Effector CD4-positive, alpha-beta T cell (primary cell): Measurements from ENCODE around the gene RIMS4.
"Not testable (repeated sequence)": the region's sequence is repeated elsewhere in the genome, so short reads cannot be mapped to it uniquely, and the experiment has no call there.

ENCODE experiments used
- DNase-seq: peaks from one replicate; pipeline ENCODE4 v3.0.0-alpha.2; 2020

Gene RIMS4

GRCh38 chr20:44790638-44791393, 19.5 kb downstream of the RIMS4 start:
- no peak for DNase-seq

GRCh38 chr20:44788706-44789456, 21.5 kb downstream of the RIMS4 start:
- no peak for DNase-seq

- DNase-seq, result no peak
Measured at GRCh38 chr20:44787299-44787698, 23.0 kb downstream of the RIMS4 start.

- no peak for DNase-seq
Measured at GRCh38 chr20:44785768-44786167, 24.6 kb downstream of the RIMS4 start.

- DNase-seq, result no peak
Measured at GRCh38 chr20:44784688-44785087, 25.7 kb downstream of the RIMS4 start.

- DNase-seq, result no peak
Measured at GRCh38 chr20:44781791-44782190, 28.6 kb downstream of the RIMS4 start.

GRCh38 chr20:44781118-44781517, 29.2 kb downstream of the RIMS4 start:
- no peak for DNase-seq

- no peak for DNase-seq
Measured at GRCh38 chr20:44780226-44780625, 30.1 kb downstream of the RIMS4 start.

GRCh38 chr20:44776980-44777379, 33.4 kb downstream of the RIMS4 start:
- DNase-seq, result no peak

- DNase-seq, result no peak
Measured at GRCh38 chr20:44773070-44773829, 37.1 kb downstream of the RIMS4 start.

- no peak for DNase-seq
Measured at GRCh38 chr20:44772636-44773035, 37.7 kb downstream of the RIMS4 start.

- DNase-seq, result no peak
Measured at GRCh38 chr20:44771172-44771535, 39.2 kb downstream of the RIMS4 start.

GRCh38 chr20:44770484-44771171, 39.7 kb downstream of the RIMS4 start:
- no peak for DNase-seq

GRCh38 chr20:44769481-44769863, 40.9 kb downstream of the RIMS4 start:
- DNase-seq, result no peak

- no peak for DNase-seq
Measured at GRCh38 chr20:44768854-44769480, 41.4 kb downstream of the RIMS4 start.

- DNase-seq, result no peak
Measured at GRCh38 chr20:44768256-44768655, 42.1 kb downstream of the RIMS4 start.

GRCh38 chr20:44765701-44766347, 44.5 kb downstream of the RIMS4 start:
- DNase-seq, result no peak

- DNase-seq, result no peak
Measured at GRCh38 chr20:44765091-44765490, 45.3 kb downstream of the RIMS4 start.

GRCh38 chr20:44763798-44764197, 46.5 kb downstream of the RIMS4 start:
- DNase-seq, result not testable (repeated sequence)

GRCh38 chr20:44762466-44763140, 47.7 kb downstream of the RIMS4 start:
- DNase-seq, result no peak

GRCh38 chr20:44761423-44761822, 48.9 kb downstream of the RIMS4 start:
- no peak for DNase-seq
